HG03103 (cell line): ENCODE data around the gene NAP1L4.

Source experiments
- ATAC-seq: cut with Tn5 transposase; IDR thresholded peaks from one replicate; pipeline ENCODE4 v1.9.1; 2021; ENCODE audit warnings: low read depth; ENCODE audit not compliant: unreplicated experiment

The NAP1L4 gene

DNA sequence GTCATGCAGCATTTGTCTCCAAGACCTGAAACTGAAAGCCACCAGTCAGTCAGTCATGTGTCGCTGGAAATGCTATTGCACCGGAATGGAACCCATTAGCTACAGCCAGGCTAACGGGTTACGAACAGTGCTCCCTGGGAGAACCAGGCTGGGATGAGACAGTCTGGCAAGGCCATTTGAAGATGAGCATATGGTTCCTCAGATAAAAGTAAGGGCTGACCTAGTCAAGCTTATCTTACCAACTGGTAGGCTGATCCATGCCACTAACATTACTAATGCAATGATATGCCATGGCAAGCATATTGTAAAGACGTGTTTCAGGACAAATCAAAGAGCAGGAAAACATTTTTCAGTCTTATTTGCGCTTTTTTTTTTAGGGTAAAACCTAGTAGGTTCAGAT lies 28.4 kb downstream of the NAP1L4 start:
- ATAC-seq: no peak

GRCh38 chr11:2963112-2963754 lies 28.9 kb downstream of the NAP1L4 start:
- no peak for ATAC-seq

DNA sequence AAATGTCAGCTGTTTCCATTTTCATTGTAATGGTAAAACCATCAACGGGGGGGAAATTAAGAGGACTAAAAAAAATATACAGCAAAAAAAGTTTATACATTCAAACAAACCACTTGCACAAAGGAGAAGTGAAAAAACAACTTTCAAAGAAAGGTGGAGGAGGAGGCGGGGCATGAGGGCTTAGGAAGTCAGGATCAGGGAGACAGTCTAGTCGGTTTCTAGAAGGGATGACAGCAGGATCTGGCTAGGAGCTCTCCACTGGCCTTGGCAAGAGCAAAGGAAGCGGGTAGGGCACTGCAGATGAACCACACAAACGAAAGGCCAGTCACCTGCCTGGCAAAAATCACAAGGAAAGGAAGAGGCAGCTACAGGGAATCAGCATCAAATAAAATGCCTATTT lies 31.0 kb downstream of the NAP1L4 start:
- ATAC-seq: no peak

GRCh38 chr11:2960139-2960538 lies 32.0 kb downstream of the NAP1L4 start:
- no peak for ATAC-seq

GRCh38 chr11:2958251-2958650 lies 33.9 kb downstream of the NAP1L4 start:
- no peak for ATAC-seq

DNA sequence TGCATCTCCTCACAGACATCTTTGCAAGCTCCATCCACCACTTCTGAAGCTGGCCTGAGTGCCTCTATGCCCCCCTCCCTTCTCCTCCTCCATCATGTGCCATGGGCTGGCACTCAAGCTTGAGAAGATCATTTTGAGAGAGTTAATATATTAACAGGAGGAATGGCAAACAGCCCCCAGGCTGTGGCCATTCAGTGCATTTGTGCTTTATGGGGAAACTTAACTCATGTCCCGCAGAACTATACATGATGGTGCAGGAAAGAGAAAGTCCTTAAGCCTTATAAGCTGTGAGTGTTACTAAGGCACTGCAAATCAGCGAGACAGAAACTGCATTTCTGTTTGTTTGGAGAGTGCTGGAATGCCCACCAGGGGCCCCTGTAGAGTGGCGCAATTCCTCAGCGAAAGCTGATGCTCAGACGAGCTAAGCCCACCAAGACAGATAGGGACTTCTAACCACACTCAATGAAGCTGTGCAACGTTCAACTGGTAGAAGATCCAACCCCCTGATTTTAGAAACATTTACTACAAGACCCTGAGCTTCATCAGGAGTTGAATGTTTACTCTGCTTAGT lies 36.1 kb downstream of the NAP1L4 start:
- no peak for ATAC-seq

DNA sequence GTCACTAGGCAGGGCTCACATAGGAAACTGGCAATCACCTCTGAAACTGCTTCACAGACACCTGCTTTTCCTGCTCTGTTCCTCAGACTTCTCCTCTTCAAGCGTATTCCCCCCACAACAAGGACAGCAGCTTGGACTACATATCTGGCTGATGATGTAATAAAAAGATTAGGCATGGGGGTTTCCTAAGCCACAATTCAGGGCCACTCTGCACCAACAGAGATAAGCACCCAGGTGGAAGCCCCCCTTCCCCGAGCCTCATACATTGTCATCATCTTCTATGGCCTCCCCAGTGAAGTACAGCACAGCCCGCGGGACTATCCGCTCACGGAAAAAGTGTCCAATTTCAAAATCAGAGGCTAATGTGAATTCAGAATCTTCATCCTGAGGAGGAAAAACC lies 37.9 kb downstream of the NAP1L4 start:
- no peak for ATAC-seq

DNA sequence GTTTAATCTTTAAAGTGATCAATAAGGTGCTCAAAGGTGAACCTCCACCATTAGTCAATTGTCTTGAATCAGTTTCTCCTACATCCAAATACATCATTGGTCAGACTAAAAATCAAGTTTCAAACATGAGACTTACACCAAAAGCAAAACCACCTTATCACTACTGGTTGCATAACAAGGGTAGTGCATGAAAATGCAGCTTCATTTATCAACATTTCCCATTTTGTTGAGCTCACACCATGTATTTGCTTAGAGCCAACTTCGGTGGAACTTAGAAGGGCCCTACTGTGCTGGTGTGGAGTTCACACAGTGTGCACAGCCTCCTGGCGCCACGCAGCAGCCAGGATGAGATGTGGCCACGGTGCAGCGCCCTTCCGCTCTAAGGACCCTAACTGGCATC lies 39.8 kb downstream of the NAP1L4 start:
- no peak for ATAC-seq

GRCh38 chr11:2951231-2952110 lies 40.7 kb downstream of the NAP1L4 start:
- ATAC-seq: no peak

DNA sequence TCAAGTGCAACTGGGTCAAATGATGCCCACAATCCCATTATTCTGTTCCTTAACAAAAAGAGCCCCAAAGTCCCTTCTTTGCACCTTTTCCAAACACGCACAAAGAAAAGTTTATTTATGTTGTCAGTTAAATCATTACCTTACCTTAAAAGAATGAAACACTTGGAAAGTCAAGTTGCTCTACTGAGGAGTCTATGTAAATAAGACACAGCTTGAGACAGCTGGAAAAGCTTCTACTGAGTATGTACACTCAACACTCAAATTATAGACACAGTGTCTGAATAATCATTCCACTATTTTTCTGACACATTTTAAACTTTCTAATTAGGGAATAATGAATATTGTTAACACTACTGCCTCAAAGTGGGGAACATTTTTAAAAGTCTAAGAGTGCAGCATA lies 41.3 kb downstream of the NAP1L4 start:
- ATAC-seq: no peak

GRCh38 chr11:2949920-2950319 lies 42.2 kb downstream of the NAP1L4 start:
- no peak for ATAC-seq

- no peak for ATAC-seq
Measured at GRCh38 chr11:2947744-2948143, 44.4 kb downstream of the NAP1L4 start.

DNA sequence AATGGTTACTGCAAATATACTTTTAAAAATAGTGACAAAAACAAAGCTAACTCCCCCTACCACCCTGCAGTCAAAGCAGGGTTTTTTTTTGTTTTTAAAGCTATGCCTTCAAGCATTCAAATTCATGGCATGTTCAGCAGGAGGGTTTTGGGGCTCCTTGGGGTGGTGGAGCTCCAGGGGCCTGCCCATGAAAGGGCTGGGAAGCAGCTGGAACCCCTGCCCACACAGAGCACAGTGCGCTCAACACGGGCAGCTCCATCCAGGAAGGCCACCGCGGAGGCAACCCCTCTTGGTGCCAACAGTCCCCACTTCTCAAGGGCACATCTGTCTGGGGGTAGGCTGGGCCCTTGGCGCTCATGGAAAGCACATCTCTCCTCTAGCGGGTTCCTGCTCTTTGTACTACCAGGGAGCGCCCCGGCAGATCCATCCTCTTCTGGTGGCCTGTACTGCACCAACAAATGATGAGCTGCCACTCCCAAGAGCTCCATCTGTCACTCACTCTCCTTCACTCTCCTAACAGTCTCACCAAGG lies 46.3 kb downstream of the NAP1L4 start:
- no peak for ATAC-seq

GRCh38 chr11:2945031-2945756 lies 46.9 kb downstream of the NAP1L4 start:
- ATAC-seq: no peak

- no peak for ATAC-seq
Measured at GRCh38 chr11:2944530-2944929, 47.6 kb downstream of the NAP1L4 start.

- no peak for ATAC-seq
Measured at GRCh38 chr11:2943711-2944118, 48.4 kb downstream of the NAP1L4 start.

DNA sequence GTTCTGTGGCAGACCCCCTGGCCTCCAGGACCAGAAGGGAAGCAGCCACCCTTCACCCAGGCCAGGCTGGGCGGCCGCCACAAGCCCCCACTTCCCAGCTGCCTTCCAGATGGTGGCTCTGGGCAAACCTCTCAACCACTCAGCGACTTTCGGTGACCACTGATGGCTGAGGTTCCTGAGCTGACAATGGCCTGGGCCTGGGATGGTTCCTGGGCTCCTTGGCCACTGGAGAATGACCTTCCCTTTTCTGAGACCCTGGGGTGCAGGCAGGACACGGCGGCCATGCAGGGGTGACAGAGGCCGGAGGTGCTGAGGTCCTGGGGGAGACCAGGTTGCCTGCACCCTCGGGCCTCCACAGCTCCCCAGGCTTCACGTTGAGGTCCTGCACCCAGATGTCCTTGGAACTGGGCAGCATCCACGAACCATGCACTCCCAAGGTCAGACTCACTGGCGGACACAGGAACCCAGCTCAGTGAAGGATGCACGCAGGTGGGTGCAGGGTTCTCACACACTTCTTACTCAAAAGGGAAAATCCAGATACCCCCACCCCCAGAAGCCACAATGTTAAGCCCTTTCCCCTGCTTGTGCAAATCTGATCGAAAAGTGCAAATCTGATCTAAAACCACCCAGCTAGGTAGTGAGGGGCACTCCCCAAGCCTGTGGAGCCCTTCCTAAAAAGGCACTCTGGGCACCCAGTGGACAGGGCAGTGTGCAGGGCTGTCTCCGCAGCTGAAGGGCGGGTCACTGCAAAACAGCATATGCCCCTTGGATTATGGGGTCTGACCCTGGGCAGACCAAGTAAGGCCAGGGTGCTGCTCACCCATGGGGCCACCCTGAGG lies 49.0 kb downstream of the NAP1L4 start:
- ATAC-seq: no peak

- ATAC-seq: no peak
Measured at GRCh38 chr11:2942447-2942846, 49.7 kb downstream of the NAP1L4 start.

- ATAC-seq: no peak
Measured at GRCh38 chr11:2940921-2941821, 51.0 kb downstream of the NAP1L4 start.
